Epithelial cell of proximal tubule (primary cell): ENCODE results near the gene MYLK2. TPM values are rescaled to one million over a fixed set of nuclear protein-coding genes. Genes with fewer than 3 reads are reported as not detected.

Source experiments
- DNase-seq: peaks from one replicate; pipeline ENCODE4 v3.0.0-alpha.2; 2011; ENCODE audit warnings: low read depth
- H3K4me3 ChIP-seq: 2 replicates; pipeline ENCODE4 v1.5.1; 2011; ENCODE audit warnings: low read depth, mild to moderate bottlenecking, low read length
- CTCF ChIP-seq: conservative IDR thresholded peaks from 2 replicates; pipeline ENCODE4 v1.5.1; 2012; ENCODE audit warnings: low read depth, mild to moderate bottlenecking, low read length
- total RNA-seq: library from RNA; depleted of rRNA; stranded (reverse); fragments of >200 nt; gene quantifications from 2 replicates; pipeline ENCODE4 v1.2.3, GENCODE V29; 2015

MYLK2 gene
- total RNA-seq, 1 donor from 2014 or later, result not detected

GRCh38 chr20:31821427-31821826, 2.3 kb downstream of the MYLK2 start:
- no peak for TF ChIP-seq CTCF
- no peak for DNase-seq
- H3K4me3 ChIP-seq, result no peak overlapping the region

- no peak for DNase-seq
- H3K4me3 ChIP-seq, result peak overlapping the region; percentile 42
- peak; percentile 97 for TF ChIP-seq CTCF
These were observed 3.5 kb downstream of the MYLK2 start for GRCh38 chr20:31822421-31823330.

- TF ChIP-seq CTCF, result no peak
- H3K4me3 ChIP-seq, result no peak overlapping the region
- DNase-seq, result no peak
These were observed 4.4 kb downstream of the MYLK2 start for GRCh38 chr20:31823360-31824124.

- DNase-seq, result no peak
- no peak for TF ChIP-seq CTCF
- H3K4me3 ChIP-seq, result no peak overlapping the region
These were observed 4.9 kb downstream of the MYLK2 start for GRCh38 chr20:31824125-31824485.

GRCh38 chr20:31824554-31825313, 5.6 kb downstream of the MYLK2 start:
- H3K4me3 ChIP-seq, result no peak overlapping the region
- no peak for TF ChIP-seq CTCF
- no peak for DNase-seq

- no peak for TF ChIP-seq CTCF
- DNase-seq, result no peak
- no peak overlapping the region for H3K4me3 ChIP-seq
These were observed 6.9 kb downstream of the MYLK2 start for GRCh38 chr20:31826074-31826473.
